DOHH2 (cell line): ENCODE measurements around the gene FRRS1L.

ENCODE experiments used
- CTCF ChIP-seq: fragments of 200-600 bp; sonication (generic); IDR thresholded peaks from one replicate; pipeline ENCODE4 v1.5.1; 2014; ENCODE audit warnings: antibody characterized with exemption, mild to moderate bottlenecking, low read depth, low read length; ENCODE audit not compliant: poor library complexity, severe bottlenecking
- EZH2phosphoT487 ChIP-seq: fragments of 200-600 bp; sonication (generic); IDR thresholded peaks from 2 replicates; pipeline ENCODE4 v1.6.1; 2017; ENCODE audit warnings: borderline replicate concordance, mild to moderate bottlenecking, antibody characterized with exemption, low read length, moderate library complexity, mixed read lengths

GRCh38 chr9:109179801-109180523, 12.9 kb upstream of the FRRS1L start:
- TF ChIP-seq CTCF (no peak), EZH2phosphoT487 (no peak)
